COR-L47 (cell line): ENCODE measurements around the gene NUTM2B.
"Not testable (repeated sequence)": the region's sequence is repeated elsewhere in the genome, so short reads cannot be mapped to it uniquely, and the experiment has no call there.

Experiments used
- DNase-seq: peaks from one replicate; lab custom pipeline; 2025; lab: John Stamatoyannopoulos, UW

Gene NUTM2B

DNA sequence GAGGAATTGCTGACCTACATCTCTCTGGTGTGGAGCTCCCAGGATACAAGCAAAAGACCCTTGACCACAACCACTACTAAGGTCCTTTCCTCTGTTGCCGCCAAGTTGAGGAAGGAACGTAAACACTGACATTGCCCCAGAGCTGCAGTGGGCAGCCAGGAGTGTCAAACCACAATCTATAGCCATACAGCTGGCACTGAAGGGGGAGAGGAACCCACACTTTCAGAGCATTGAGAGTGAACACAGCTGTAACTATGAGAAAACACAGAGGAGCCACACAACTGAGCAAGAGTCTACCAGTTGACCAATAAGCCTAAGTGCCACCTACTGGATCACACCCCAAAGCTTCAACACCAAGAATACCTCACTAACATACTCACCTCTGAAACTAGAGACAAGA is 45.5 kb downstream of the NUTM2B start:
- not testable (repeated sequence) for DNase-seq

DNA sequence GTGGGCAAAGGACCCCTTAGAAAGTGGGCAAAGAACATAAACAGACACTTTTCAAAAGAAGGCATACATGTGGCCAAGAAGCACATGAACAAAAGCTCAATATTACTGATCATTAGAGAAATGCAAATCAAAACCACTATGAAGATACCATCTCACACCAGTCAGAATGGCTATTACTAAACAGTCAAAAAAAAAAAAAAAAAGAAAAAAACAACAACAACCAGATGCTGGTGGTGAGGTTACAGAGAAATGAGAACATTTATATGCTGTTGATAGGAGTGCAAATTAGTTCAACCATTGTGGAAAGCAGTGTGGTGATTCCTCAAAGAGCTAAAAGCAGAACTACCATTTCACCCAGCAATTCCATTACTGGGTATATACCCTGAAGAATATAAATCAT is 50.6 kb downstream of the NUTM2B start:
- not testable (repeated sequence) for DNase-seq

DNA sequence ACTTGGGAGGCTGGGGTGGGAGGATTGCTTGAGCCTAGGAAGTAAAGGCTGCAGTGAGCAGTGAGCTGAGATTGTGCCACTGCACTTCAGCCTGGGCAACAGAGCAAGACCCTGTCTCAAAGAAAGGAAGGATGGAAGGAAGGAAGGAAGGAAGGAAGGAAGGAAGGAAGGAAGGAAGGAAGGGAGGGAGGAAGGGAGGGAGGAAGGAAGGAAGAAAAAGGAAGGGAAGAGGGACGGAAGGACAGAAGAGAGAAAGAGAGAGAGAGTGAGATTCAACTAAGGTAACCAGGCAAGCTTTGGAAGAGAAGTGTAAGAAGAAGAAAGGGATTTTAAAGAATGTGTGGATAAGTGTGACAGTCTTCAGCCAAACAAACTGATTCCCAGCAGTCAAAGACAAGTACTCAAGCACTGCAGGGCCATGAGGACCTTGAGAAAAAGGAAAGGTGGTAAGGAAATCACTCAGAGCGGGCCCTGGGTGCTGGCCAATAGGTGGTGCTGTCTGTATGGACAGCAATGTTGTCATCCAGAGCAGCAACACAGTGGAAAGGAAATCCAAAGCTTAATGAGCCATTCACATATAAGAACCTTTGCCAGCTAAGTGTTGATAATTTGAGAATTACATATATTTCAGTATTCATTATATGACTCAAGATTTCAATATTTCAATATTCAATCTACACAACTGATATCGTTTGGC is 55.4 kb downstream of the NUTM2B start:
- DNase-seq: not testable (repeated sequence)
